RWPE2 (cell line): ENCODE measurements around the gene SPACA5B.
"Not testable (repeated sequence)": the region's sequence is repeated elsewhere in the genome, so short reads cannot be mapped to it uniquely, and the experiment has no call there.

Experiments
- ATAC-seq: fragments of 200-7000 bp; cut with Tn5 transposase; 3 replicates; pipeline ENCODE4 v1.9.1; 2021; ENCODE audit warnings: low read depth
- DNase-seq: peaks from one replicate; pipeline ENCODE4 v3.0.0-alpha.2; 2020; ENCODE audit warnings: low spot score
- H3K27ac ChIP-seq: fragments of 450-650 bp; 2 replicates; pipeline ENCODE4 v1.5.1; 2017; ENCODE audit warnings: mild to moderate bottlenecking; ENCODE audit not compliant: poor library complexity, severe bottlenecking
- H3K27me3 ChIP-seq: fragments of 250-450 bp; sonication (Bioruptor Pico); 2 replicates; pipeline ENCODE4 v1.5.1; 2021; ENCODE audit warnings: mild to moderate bottlenecking, moderate library complexity; ENCODE audit not compliant: insufficient read depth, poor library complexity, severe bottlenecking
- H3K36me3 ChIP-seq: fragments of 250-450 bp; sonication (Bioruptor Pico); 2 replicates; pipeline ENCODE4 v1.5.1; 2020; ENCODE audit warnings: low read depth, mild to moderate bottlenecking, moderate library complexity
- H3K4me1 ChIP-seq: fragments of 250-450 bp; sonication (Bioruptor Pico); 2 replicates; pipeline ENCODE4 v1.5.1; 2021; ENCODE audit warnings: mild to moderate bottlenecking, moderate library complexity; ENCODE audit not compliant: insufficient read depth, poor library complexity, severe bottlenecking
- H3K4me3 ChIP-seq: fragments of 250-450 bp; sonication (Bioruptor Pico); 2 replicates; pipeline ENCODE4 v1.5.1; 2021; ENCODE audit warnings: mild to moderate bottlenecking, moderate library complexity; ENCODE audit not compliant: severe bottlenecking
- H3K9me3 ChIP-seq: fragments of 250-450 bp; sonication (Bioruptor Pico); 2 replicates; pipeline ENCODE4 v1.5.1; 2021; ENCODE audit warnings: mild to moderate bottlenecking, moderate library complexity; ENCODE audit not compliant: severe bottlenecking
- CTCF ChIP-seq: fragments of 450-650 bp; IDR thresholded peaks from one replicate; pipeline ENCODE4 v1.5.1; 2017; ENCODE audit warnings: mild to moderate bottlenecking, moderate library complexity; ENCODE audit not compliant: poor library complexity, severe bottlenecking

The SPACA5B gene

GRCh38 chrX:48101443-48101842 is 29.0 kb upstream of the SPACA5B start:
- TF ChIP-seq CTCF: no peak
- no peak for DNase-seq
- no peaks in the 10 kb centered on the region for H3K27me3 ChIP-seq

GRCh38 chrX:48102874-48103374 is 27.5 kb upstream of the SPACA5B start:
- H3K4me3 ChIP-seq: no peak overlapping the region
- no peaks in the 10 kb centered on the region for H3K36me3 ChIP-seq
- H3K27me3 ChIP-seq: no peaks in the 10 kb centered on the region
- no peaks in the 10 kb centered on the region for H3K4me1 ChIP-seq
- ATAC-seq: no peak
- no peak overlapping the region for H3K27ac ChIP-seq
- no peaks in the 10 kb centered on the region for H3K9me3 ChIP-seq
- no peak for TF ChIP-seq CTCF
- no peak for DNase-seq

More at GRCh38 chrX:48101443-48101842, 29.0 kb upstream of the SPACA5B start:
- no peaks in the 10 kb centered on the region for H3K36me3 ChIP-seq
- no peak overlapping the region for H3K4me3 ChIP-seq
- H3K9me3 ChIP-seq: no peaks in the 10 kb centered on the region
- no peak overlapping the region for H3K27ac ChIP-seq
- no peak for ATAC-seq
- no peaks in the 10 kb centered on the region for H3K4me1 ChIP-seq

DNA sequence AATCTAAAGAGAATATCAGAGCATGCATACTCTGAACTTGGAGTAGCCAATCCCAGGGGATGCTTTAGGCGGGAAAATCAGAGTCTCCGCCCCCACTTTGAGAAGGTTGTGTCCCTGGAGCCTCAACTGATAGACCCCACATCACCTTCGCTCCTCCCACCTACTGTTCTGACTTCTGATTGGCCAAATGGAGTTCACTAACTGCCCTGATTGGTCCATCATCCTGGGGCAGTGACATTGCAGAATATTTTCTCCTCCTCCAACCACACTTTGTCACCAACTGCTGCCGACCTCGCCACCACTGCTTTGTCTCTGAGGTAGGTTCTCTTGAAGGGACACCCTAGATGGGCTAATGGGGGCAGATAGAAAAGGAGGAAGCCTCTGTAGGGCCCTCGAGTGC is 22.7 kb upstream of the SPACA5B start:
- Histone ChIP-seq H3K4me1 (no peaks in the 10 kb centered on the region), H3K27me3 (no peaks in the 10 kb centered on the region), H3K9me3 (no peaks in the 10 kb centered on the region), H3K27ac (no peak overlapping the region), H3K36me3 (no peaks in the 10 kb centered on the region), H3K4me3 (no peak overlapping the region)
- ATAC-seq: no peak
- no peak for TF ChIP-seq CTCF
- no peak for DNase-seq

GRCh38 chrX:48125286-48125685 is 5.1 kb upstream of the SPACA5B start:
- not testable (repeated sequence) for H3K36me3 ChIP-seq, H3K4me3 ChIP-seq, H3K4me1 ChIP-seq, H3K27me3 ChIP-seq, H3K9me3 ChIP-seq, H3K27ac ChIP-seq, DNase-seq, ATAC-seq

DNA sequence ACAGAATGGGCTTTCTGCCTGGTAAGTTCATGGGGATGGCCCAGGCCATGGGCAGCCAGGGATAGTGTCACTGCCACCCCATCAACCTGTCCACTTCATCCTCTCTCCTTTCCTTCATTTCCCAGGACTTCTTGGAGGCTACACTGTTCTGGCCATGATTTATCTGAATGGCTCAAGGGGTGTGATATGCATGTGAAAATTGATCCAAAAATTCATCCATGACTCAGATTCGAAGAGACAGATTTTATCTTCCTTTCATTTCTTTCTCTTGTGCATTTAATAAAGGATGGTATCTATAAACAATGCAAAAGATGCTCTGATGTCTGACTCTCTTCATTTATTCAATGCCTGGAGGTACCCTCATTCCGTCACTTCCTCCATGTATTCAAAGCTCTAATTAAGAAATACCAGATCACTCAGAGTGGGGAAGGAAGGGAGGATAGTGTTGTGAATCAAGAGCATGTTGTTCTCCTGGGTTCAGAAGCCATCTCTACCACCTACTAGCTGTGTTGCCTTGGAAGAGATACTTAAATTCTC is 1.9 kb downstream of the SPACA5B start:
- not testable (repeated sequence) for H3K27me3 ChIP-seq, H3K4me1 ChIP-seq, H3K27ac ChIP-seq, H3K4me3 ChIP-seq, H3K36me3 ChIP-seq, H3K9me3 ChIP-seq, ATAC-seq, DNase-seq

- H3K27me3 ChIP-seq, H3K27ac ChIP-seq, ATAC-seq, H3K4me3 ChIP-seq, H3K4me1 ChIP-seq, DNase-seq, H3K36me3 ChIP-seq, H3K9me3 ChIP-seq: not testable (repeated sequence)
Observed at GRCh38 chrX:48139076-48139475, 8.7 kb downstream of the SPACA5B start.

GRCh38 chrX:48141810-48142508 is 11.5 kb downstream of the SPACA5B start:
- ATAC-seq, H3K27me3 ChIP-seq, H3K4me1 ChIP-seq, H3K4me3 ChIP-seq, H3K36me3 ChIP-seq, DNase-seq, H3K27ac ChIP-seq, H3K9me3 ChIP-seq: not testable (repeated sequence)

- H3K9me3 ChIP-seq, DNase-seq, ATAC-seq, H3K4me1 ChIP-seq, H3K4me3 ChIP-seq, H3K36me3 ChIP-seq, H3K27me3 ChIP-seq, H3K27ac ChIP-seq: not testable (repeated sequence)
Observed at GRCh38 chrX:48142697-48143096, 12.3 kb downstream of the SPACA5B start.
